ENCODE results near the gene FAM131A. TPM values are rescaled to one million over a fixed set of nuclear protein-coding genes. Genes with fewer than 3 reads are reported as not detected.

FAM131A gene
- polyA plus RNA-seq, 3 donors = 11.2 to 14.3 (median 13.7) TPM

DNA sequence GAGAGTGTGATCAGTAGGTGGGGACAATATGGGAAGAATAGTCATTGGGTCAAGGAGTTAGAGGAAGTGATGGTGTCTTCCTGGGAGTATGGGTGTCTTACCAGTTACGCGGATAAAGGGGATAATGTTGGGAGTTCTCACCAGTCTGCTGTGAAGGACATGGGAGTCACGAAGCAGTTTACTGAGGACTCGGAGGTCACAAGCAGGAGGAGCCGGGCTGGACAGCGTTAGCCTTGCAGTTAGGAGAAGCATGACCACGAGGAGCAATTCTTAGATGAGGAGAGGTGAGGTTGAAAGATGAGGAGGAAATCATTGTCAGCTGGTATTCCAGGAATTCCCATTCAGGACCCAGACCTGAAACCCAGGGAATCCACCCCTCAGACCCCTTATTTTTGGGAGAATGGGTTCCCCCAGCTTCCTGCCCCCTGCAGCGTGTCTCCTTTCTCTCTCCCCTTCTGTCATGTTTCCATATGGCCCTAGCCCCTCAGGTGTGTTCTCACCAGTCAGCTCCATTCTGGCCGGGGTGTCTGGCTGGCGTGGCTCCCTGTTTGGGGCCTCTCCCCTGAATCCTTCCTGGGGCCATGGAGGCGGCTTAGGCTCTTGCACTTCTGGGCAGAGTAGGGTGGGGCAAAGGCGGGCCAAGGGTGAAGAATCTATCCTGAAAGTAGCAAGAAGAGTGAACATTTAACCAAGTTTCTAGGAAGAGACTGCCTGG lies 38.5 kb downstream of the FAM131A start:
- DNase-seq = no peak

DNA sequence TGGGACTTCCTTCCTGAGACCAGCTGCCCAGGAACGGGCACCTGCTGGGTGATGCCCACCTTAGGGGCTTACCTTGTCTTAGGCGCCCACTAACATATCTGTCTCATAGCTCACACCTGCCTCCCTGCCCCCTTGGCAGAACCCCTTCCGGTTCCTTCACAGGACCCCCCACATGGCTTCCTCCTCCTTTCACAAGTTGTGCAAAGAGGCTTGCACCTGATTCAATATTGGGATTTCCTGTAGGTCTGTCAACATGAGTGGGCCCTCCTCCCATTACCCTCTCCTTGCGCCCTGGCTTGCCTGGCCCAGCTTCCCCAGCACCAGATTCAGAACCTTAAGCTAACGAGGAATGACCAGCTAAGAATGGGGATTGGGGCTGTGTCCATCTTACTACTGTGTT lies 40.0 kb downstream of the FAM131A start:
- DNase-seq = no peak

DNA sequence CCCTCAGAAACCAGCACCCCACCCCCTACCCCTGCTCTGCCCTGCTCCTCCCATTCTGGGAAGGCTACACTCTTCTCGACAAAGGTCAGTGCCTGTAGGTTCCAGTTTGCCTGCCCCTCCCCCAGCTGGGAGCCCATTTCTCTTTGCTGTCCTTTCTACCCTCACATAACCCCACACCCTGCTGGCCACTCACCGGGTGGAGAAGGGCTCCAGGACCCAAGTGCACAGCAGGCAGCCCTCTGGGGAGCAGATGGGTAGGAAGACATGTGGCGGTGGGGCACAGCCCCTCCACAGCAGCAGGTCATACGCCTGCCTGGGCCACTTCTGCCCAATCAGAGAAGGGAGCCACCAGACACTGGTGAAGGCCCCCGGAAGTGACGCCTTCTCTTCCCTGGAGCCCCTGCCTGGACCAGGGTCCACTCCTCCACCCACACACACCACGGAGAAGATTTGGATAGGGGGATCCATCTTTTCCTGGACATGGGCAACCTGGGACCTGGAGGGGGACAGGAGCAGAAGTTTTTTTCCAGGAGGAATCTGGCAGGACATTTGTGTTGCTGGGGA lies 40.6 kb downstream of the FAM131A start, which contains the start of gene THPO:
THPO (minus strand) TSS at position 326 of the 564 bp plus-strand sequence. CDS start 1,948 bp downstream, outside the sequence.
- no peak for DNase-seq

DNA sequence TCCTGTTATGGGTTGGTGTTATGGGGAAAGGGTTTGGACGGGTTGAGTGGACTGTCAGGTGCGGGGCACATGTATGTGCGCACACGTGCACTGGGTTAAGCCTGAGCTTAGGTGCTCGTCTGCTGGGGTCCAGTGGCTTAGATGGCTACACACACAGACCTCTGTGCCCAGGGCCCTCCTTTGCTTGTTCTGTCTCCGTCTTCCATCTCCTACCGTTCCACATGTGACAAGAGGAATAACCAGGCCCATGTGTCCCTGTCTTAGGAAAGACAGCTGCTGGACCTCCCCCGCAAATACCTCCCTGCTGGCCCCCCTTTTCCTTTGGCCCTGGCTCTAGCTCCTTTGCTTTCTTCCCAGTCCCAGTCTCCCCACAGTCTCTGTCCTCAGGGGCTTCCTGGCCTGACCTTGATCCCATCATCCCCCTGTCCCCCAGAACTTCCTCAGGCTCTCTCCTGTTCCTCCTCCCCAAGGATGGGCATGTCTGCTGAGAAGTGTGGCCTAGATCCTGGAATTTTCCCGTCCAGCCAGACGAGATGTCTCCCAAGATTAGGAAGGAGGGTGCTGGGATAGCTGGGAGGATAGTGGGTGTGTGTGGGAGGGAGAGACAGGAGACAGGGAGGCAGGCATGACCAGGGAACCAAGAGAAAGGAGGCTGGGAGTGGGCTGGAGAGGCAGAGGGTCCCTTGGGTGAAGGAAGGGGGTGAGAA lies 41.4 kb downstream of the FAM131A start:
- no peak for DNase-seq

DNA sequence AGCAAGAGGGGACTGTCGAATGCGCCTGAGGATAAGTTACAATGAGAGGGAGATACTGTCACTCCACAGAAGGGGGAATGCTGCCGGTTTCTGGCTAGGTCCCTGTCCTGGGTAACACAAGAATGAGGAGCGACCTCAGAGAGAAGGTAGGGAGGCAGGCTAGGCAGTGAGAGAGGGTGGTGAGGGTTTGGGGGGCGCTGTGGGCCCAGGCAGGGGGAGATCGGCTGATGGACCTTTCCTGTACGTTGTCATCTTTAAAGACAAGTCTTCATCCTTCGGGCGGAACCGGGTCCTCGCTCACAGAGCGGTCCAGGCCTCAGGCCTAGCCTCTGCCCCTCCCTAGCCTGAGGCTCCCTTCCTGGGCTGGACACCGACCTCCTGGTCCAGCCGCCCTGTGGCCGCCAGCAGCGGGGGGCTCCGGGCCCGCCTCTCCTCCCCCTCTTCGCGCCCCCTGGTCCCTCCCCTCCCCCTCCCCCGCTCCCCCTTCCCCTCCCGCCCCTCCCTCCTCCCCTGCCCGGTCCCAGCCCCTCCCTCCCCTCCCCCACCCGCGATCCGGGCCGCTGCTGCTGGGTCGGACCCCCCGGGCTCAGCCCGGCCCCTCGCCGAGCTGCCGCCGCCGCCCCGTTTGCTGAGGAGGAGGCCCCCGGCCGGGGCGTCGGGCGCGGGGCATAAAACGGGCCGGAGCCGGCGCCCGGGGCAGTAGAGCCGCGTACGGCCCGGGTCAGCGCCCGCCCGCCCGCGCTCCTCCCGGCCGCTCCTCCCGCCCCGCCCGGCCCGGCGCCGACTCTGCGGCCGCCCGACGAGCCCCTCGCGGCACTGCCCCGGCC lies 42.2 kb downstream of the FAM131A start, which contains the start of gene CHRD:
CHRD (plus strand) TSS at position 697 of the 827 bp plus-strand sequence. CDS start 265 bp downstream, outside the sequence.
- no peak for DNase-seq

DNA sequence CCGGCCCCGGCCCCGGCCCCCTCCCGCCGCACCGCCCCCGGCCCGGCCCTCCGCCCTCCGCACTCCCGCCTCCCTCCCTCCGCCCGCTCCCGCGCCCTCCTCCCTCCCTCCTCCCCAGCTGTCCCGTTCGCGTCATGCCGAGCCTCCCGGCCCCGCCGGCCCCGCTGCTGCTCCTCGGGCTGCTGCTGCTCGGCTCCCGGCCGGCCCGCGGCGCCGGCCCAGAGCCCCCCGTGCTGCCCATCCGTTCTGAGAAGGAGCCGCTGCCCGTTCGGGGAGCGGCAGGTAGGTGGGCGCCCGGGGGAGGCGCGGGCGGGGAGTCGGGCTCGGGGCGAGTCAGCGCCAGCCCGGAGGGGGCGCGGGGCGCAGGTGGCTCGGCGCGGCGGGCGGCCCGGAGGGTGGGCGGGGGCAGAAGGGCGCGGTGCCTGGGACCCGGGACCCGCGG lies 42.8 kb downstream of the FAM131A start:
- DNase-seq = no peak

DNA sequence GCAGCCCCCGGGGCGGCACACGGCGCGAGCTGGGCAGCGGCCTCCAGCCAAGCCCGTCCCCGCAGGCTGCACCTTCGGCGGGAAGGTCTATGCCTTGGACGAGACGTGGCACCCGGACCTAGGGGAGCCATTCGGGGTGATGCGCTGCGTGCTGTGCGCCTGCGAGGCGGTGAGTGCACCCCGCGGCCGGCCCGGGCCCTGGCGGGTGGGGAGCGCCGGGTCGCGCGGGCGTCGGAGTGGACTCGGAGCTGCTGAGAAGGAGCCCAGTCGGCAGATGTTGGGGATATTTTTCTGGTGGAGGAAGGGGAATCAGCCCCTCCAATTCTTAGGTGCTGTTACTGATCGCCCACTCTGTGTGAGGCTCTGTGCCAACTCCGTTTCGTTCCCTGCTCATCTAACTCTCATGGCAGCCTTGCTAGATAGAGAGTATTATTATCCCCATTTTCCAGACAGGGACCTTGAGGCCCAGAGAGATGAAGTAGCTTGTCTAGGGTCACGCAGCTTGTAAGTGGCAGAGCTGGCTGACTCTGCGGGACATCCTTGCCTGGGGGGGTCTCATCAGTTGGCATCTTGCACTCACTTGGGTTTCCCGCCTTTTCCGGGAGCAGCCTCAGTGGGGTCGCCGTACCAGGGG lies 43.3 kb downstream of the FAM131A start:
- DNase-seq = no peak

DNA sequence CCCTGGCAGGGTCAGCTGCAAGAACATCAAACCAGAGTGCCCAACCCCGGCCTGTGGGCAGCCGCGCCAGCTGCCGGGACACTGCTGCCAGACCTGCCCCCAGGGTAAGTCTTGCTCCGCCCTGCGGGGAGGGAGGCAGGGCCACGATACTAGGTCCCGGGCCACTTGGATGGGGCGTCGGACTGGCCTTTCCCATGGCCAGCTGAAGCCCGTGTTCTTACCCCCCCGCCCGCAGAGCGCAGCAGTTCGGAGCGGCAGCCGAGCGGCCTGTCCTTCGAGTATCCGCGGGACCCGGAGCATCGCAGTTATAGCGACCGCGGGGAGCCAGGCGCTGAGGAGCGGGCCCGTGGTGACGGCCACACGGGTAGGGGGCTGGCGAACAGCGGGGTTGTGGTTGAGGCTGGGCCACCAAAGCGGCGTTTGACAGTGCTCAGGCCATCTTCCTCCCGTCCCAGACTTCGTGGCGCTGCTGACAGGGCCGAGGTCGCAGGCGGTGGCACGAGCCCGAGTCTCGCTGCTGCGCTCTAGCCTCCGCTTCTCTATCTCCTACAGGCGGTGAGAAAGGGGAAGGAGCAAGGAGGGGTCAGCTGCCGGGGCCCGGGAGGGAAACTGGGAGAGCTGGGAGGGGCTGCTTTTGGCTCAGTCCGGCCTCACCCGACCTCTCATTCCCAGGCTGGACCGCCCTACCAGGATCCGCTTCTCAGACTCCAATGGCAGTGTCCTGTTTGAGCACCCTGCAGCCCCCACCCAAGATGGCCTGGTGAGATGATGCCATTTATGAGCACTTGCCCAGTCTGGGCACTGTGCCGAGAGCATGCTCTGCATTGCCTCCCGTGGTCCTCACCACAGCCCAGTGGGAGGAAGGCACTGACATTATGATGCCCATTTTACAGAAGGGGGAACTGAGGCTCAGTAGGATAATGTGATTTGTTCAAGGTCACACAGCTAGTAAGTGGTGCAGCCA lies 44.1 kb downstream of the FAM131A start:
- DNase-seq = no peak

DNA sequence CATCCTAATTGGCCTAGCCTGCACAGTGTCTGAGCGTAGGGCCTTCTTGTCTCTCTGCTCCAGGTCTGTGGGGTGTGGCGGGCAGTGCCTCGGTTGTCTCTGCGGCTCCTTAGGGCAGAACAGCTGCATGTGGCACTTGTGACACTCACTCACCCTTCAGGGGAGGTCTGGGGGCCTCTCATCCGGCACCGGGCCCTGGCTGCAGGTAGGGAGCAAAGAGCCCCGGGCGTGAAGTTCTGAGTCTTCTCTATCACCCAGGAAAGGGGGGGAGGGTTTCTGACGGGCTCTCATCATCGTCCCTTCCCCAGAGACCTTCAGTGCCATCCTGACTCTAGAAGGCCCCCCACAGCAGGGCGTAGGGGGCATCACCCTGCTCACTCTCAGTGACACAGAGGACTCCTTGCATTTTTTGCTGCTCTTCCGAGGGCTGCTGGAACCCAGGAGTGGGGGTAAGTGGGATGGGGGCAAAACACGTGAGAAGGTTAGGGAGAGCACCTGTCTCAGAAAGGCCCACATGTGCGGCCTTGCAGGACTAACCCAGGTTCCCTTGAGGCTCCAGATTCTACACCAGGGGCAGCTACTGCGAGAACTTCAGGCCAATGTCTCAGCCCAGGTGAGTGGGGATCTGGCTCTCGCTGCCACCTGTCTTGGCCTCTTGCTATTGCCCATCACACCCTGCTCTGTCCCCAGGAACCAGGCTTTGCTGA lies 45.1 kb downstream of the FAM131A start:
- no peak for DNase-seq

DNA sequence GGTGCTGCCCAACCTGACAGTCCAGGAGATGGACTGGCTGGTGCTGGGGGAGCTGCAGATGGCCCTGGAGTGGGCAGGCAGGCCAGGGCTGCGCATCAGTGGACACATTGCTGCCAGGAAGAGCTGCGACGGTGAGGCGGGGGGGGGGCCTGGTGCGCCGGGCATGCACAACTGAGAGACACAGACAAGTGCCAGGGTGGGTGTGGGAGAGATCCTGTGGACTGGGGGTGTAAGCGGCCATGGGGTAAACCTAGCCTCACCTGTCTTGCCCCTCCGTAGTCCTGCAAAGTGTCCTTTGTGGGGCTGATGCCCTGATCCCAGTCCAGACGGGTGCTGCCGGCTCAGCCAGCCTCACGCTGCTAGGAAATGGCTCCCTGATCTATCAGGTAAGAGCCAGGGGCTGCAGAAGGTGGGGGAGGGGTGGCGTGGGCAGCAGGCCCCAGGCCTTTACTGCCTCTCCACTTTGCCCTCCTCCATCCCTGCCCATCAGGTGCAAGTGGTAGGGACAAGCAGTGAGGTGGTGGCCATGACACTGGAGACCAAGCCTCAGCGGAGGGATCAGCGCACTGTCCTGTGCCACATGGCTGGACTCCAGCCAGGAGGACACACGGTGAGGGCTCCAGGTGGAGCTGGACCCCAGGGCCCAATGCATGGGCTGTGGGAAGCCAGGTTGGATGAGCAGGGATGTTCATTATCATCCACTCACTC lies 45.8 kb downstream of the FAM131A start:
- DNase-seq = no peak

DNA sequence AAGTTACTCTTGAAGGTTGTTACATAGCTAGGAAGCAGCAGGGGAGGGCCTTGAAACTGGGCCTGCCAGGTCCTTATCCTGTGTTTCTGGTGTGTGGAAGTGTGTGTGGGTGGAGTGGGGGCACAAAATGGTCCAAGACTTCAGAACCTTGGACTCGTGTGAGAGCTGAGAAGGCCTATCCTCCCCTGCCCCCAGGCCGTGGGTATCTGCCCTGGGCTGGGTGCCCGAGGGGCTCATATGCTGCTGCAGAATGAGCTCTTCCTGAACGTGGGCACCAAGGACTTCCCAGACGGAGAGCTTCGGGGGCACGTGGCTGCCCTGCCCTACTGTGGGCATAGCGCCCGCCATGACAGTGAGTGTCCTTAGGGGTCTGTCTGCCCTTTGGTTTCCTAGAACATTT lies 46.9 kb downstream of the FAM131A start:
- no peak for DNase-seq

DNA sequence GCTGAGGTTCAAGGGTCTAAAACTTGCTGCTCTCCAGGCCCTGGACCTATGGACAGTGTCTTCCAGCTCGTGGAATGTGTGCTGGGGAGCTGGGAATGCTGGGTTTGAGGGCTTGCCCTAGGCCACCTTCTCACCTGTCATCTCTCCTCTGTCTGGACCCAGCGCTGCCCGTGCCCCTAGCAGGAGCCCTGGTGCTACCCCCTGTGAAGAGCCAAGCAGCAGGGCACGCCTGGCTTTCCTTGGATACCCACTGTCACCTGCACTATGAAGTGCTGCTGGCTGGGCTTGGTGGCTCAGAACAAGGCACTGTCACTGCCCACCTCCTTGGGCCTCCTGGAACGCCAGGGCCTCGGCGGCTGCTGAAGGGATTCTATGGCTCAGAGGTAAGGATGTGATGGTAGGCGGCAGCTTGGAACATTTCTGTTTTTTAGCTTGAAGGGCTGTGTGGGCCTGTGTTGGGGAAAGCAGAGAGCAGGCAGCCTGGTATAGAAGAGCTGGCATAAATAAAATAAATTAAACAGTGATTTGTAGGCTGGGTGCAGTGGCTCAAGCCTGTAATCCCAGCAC lies 47.5 kb downstream of the FAM131A start:
- no peak for DNase-seq

DNA sequence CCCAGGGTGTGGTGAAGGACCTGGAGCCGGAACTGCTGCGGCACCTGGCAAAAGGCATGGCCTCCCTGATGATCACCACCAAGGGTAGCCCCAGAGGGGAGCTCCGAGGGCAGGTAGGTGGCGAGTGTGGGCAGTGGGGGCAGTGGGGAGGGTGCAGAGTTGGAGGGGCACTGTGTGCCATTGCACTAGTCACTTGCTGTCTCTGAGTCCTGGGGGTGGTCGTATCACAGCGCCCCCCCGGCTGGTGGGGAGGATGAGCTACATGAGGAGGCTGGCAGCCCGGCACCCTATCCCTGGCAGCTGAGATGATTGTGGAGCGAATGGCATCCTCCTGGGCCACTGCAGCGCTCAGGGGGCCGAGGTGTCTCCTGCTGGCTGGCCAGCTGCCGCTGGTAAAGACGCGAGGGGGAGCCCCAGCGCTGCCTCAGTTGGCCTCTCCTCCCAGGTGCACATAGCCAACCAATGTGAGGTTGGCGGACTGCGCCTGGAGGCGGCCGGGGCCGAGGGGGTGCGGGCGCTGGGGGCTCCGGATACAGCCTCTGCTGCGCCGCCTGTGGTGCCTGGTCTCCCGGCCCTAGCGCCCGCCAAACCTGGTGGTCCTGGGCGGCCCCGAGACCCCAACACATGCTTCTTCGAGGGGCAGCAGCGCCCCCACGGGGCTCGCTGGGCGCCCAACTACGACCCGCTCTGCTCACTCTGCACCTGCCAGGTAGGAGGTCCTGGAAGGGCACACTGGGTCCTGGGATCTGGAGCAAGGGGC lies 48.8 kb downstream of the FAM131A start:
- DNase-seq = no peak

DNA sequence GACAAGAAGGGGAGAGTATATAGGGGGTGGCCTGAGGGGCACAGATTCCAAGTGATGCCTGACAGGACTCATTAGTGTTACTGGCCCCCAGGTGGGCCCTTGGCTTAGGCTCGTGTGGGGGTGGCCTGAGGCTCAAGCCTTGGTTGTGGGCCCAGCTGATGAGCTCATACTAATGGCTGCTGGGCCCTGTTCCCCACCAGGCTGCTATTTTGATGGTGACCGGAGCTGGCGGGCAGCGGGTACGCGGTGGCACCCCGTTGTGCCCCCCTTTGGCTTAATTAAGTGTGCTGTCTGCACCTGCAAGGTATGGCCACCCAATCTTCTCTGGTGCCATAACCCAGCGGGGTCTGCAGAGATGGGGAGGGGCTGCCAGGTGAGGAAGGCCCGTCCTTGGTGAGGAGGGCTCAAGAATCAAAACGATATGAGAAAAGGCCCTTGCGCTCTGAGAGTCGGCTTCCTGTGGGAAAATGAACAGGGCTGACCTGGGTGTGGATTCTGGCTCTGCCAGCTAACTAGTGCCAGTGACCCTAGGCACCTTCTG lies 49.8 kb downstream of the FAM131A start:
- no peak for DNase-seq

DNA sequence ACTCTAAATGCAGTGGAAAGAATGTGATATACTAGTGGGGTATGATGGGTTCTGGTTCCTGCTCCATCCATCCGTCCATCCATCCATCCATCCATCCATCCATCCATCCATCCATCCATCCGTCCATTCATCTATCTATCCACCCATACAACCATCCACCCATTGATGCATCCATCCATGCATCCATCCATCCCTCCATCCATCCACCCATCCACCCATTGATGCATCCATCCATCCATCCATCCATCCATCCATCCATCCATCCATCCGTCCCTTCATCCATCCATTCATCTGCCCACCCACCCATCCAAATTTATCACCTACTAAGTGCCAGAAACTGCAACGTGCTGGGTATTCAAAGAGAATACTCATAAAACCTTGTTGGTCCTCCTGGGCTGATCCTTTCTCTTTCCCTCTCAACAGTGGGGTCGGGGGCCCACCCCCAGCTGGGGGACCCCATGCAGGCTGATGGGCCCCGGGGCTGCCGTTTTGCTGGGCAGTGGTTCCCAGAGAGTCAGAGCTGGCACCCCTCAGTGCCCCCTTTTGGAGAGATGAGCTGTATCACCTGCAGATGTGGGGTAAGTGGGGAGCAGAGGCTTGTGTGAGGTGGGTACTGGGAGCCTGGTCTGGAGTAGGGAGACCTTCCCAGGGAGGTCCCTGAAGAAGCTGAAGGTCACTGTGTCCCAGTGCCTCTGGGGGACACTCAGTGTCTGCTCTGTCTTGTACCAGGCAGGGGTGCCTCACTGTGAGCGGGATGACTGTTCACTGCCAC lies 51.0 kb downstream of the FAM131A start:
- DNase-seq = no peak

DNA sequence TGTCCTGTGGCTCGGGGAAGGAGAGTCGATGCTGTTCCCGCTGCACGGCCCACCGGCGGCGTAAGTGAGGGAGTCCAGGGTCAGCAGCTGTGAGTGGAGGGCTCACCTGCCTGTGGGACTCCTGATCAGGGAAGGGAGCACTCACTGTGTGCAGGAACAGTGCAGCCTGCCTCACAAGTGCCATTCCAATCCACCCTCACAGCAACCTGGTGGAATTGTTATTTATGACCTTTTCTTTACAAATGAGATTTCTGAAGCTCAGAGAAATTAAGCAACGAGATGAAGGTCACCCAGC lies 51.5 kb downstream of the FAM131A start:
- no peak for DNase-seq

DNA sequence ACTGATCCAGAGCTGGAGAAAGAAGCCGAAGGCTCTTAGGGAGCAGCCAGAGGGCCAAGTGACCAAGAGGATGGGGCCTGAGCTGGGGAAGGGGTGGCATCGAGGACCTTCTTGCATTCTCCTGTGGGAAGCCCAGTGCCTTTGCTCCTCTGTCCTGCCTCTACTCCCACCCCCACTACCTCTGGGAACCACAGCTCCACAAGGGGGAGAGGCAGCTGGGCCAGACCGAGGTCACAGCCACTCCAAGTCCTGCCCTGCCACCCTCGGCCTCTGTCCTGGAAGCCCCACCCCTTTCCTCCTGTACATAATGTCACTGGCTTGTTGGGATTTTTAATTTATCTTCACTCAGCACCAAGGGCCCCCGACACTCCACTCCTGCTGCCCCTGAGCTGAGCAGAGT lies 52.0 kb downstream of the FAM131A start:
- DNase-seq = no peak
